K562 (cell line): ENCODE data around the gene HEATR3. TPM values are rescaled to one million over a fixed set of nuclear protein-coding genes. Genes with fewer than 3 reads are reported as not detected.

Source experiments
- BCOR ChIP-seq: fragments of 450-650 bp; IDR thresholded peaks from 2 replicates; pipeline ENCODE4 v1.6.1; 2016
- CGGBP1 ChIP-seq: fragments of 250-450 bp; sonication (Bioruptor Pico); IDR thresholded peaks from 2 replicates; pipeline ENCODE4 v1.9.0; 2021; ENCODE audit warnings: mild to moderate bottlenecking
- DIDO1 ChIP-seq: fragments of 450-650 bp; IDR thresholded peaks from 2 replicates; pipeline ENCODE4 v1.6.1; 2016; ENCODE audit warnings: low read depth, missing biosample characterization, missing genetic modification characterization
- E2F6 ChIP-seq, 2 experiments: IDR thresholded peaks; 2 replicates each; pipeline ENCODE4 v1.6.1; 2011; ENCODE audit warnings: borderline replicate concordance in 1 of 2, control low read depth in 1 of 2, low read depth in 1 of 2, low read length in 1 of 2, mild to moderate bottlenecking in 1 of 2, mixed read lengths in 1 of 2, moderate library complexity in 1 of 2; ENCODE audit not compliant: insufficient read depth in 1 of 2, insufficient read length in 1 of 2, poor library complexity in 1 of 2, severe bottlenecking in 1 of 2; ENCODE audit errors: extremely low read depth in 1 of 2
- FUS ChIP-seq: fragments of 200-400 bp; formaldehyde crosslinking; optimal IDR thresholded peaks from 2 replicates; pipeline ENCODE3; 2017; ENCODE audit warnings: low read depth, low read length
- KLF13 ChIP-seq: fragments of 450-650 bp; IDR thresholded peaks from 2 replicates; pipeline ENCODE4 v1.6.1; 2016; ENCODE audit warnings: missing genetic modification characterization, low read depth, mild to moderate bottlenecking, missing compliant biosample characterization, moderate library complexity, borderline replicate concordance
- KLF6 ChIP-seq: fragments of 250-450 bp; sonication (Bioruptor Pico); IDR thresholded peaks from 2 replicates; pipeline ENCODE4 v1.4.0; 2020; ENCODE audit warnings: mild to moderate bottlenecking, moderate library complexity, borderline replicate concordance
- NCOR1 ChIP-seq: fragments of 450-650 bp; IDR thresholded peaks from 2 replicates; pipeline ENCODE4 v1.6.1; 2016; ENCODE audit warnings: mild to moderate bottlenecking, moderate library complexity
- PCBP2 ChIP-seq: fragments of 200-400 bp; formaldehyde crosslinking; IDR thresholded peaks from 2 replicates; pipeline ENCODE4 v1.6.1; 2018; ENCODE audit warnings: low read length, low read depth, mild to moderate bottlenecking, moderate library complexity; ENCODE audit not compliant: poor library complexity, severe bottlenecking
- PHF21A ChIP-seq: fragments of 450-650 bp; IDR thresholded peaks from 2 replicates; pipeline ENCODE4 v1.6.1; 2017; ENCODE audit warnings: low read depth, borderline replicate concordance
- RAD21 ChIP-seq, 2 experiments: fragments of 250-450 bp in 1 of 2; fragments of 450-650 bp in 1 of 2; sonication (Bioruptor Pico) in 1 of 2; formaldehyde crosslinking in 1 of 2; IDR thresholded peaks in 1 of 2; conservative IDR thresholded peaks in 1 of 2; 2 replicates each; pipeline versions ENCODE4 v1.4.0 to v1.8.0; 2020 to 2022; ENCODE audit warnings: mild to moderate bottlenecking in 2 of 2, moderate library complexity in 1 of 2
- RB1 ChIP-seq: fragments of 450-650 bp; IDR thresholded peaks from 2 replicates; pipeline ENCODE4 v1.6.1; 2017; ENCODE audit warnings: low read depth, mild to moderate bottlenecking
- SMAD3 ChIP-seq: fragments of 450-650 bp; formaldehyde crosslinking; conservative IDR thresholded peaks from 2 replicates; pipeline ENCODE4 v1.4.0; 2020; ENCODE audit warnings: mild to moderate bottlenecking
- SMARCB1 ChIP-seq: IDR thresholded peaks from 2 replicates; pipeline ENCODE4 v1.6.1; 2011; ENCODE audit warnings: improper control_type of control experiment, low read depth; ENCODE audit not compliant: insufficient read length
- SMARCE1 ChIP-seq: fragments of 450-650 bp; IDR thresholded peaks from 2 replicates; pipeline ENCODE4 v1.7.1; 2016; ENCODE audit warnings: mild to moderate bottlenecking
- TBL1XR1 ChIP-seq, 2 experiments: IDR thresholded peaks; 2 replicates each; pipeline ENCODE4 v1.6.1; 2012; ENCODE audit warnings: improper control_type of control experiment in 2 of 2, low read length in 2 of 2, mild to moderate bottlenecking in 1 of 2
- TGIF2 ChIP-seq: sonication (generic); formaldehyde crosslinking; IDR thresholded peaks from 2 replicates; pipeline ENCODE4 v1.8.1; 2022; ENCODE audit warnings: mild to moderate bottlenecking, missing genetic modification reagents, moderate library complexity
- VEZF1 ChIP-seq: fragments of 200-800 bp; sonication (Bioruptor generic); IDR thresholded peaks from 2 replicates; pipeline ENCODE4 v1.6.1; 2017; ENCODE audit warnings: missing genetic modification characterization, missing compliant biosample characterization
- ZNF133 ChIP-seq: fragments of 250-450 bp; sonication (Bioruptor Pico); IDR thresholded peaks from 2 replicates; pipeline ENCODE4 v1.4.0; 2020; ENCODE audit warnings: mild to moderate bottlenecking
- ZNF23 ChIP-seq: fragments of 250-450 bp; sonication (Bioruptor Pico); IDR thresholded peaks from 2 replicates; pipeline ENCODE4 v1.4.0; 2020; ENCODE audit warnings: mild to moderate bottlenecking
- ZNF324 ChIP-seq: fragments of 250-450 bp; sonication (Bioruptor Pico); IDR thresholded peaks from 2 replicates; pipeline ENCODE4 v1.4.0; 2020; ENCODE audit warnings: mild to moderate bottlenecking
- ZNF764 ChIP-seq: fragments of 250-450 bp; sonication (Bioruptor Pico); IDR thresholded peaks from 2 replicates; pipeline ENCODE4 v1.4.0; 2020; ENCODE audit warnings: low read depth, mild to moderate bottlenecking, moderate library complexity
- ZNF778 ChIP-seq: fragments of 450-650 bp; formaldehyde crosslinking; IDR thresholded peaks from 2 replicates; pipeline ENCODE4 v1.4.0; 2020; ENCODE audit warnings: mild to moderate bottlenecking, moderate library complexity
- ZSCAN32 ChIP-seq: fragments of 450-650 bp; formaldehyde crosslinking; IDR thresholded peaks from 2 replicates; pipeline ENCODE4 v1.4.0; 2020; ENCODE audit warnings: mild to moderate bottlenecking, moderate library complexity
- polyA plus RNA-seq, 8 experiments: library from polyadenylated mRNA; depleted of rRNA in 4 of 8; stranded (reverse) in 5 of 8; unstranded in 3 of 8; fragments of >200 nt; fragmentation: Nextera tagmentation in 2 of 8; fragmentation: Illumina TruSeq in 1 of 8; extraction: Ambion mirVana in 2 of 8; extraction: Trizol in 1 of 8; gene quantifications; 2 replicates each; pipeline versions ENCODE4 v1.2.1 to v1.2.3, GENCODE V29; 2011 to 2014; ENCODE audit warnings: inconsistent platforms in 1 of 8, missing spikeins in 1 of 8
- total RNA-seq, 7 experiments: library from RNA; depleted of rRNA in 6 of 7; stranded (reverse); fragments of >200 nt in 6 of 7; fragmentation: Illumina TruSeq in 2 of 7; extraction: Trizol in 2 of 7; gene quantifications; 2 replicates each; pipeline versions ENCODE4 v1.2.1 to v1.2.3, GENCODE V29; 2011 to 2021; ENCODE audit warnings: low replicate concordance in 1 of 7
- TF ChIP-seq, protein P1 (sequence below): sonication (generic); formaldehyde crosslinking; IDR thresholded peaks from 2 replicates; pipeline ENCODE4 v1.8.0; 2022; ENCODE audit warnings: mild to moderate bottlenecking, low read depth, missing genetic modification reagents

Gene HEATR3
- total and polyA plus RNA-seq, 9 of the 15 experiments (the other 6 are each of a cell fraction or from before 2014, with no cell fraction given), result 1.7 to 30.2 (median 18.8) TPM

- TF ChIP-seq PHF21A, result 0 out of 2 replicates have a peak, but pooled peaks have one; percentile 9
- peak; percentile 47; the same call in 1 of the 2 replicates for TF ChIP-seq ZNF764 (CRISPR knock-in tag)
- TF ChIP-seq NCOR1, result no peak
- 0 out of 2 replicates have a peak, but pooled peaks have one; percentile 56 for TF ChIP-seq RB1
- TF ChIP-seq RAD21 (CRISPR knock-in tag; conservative IDR thresholded peaks at IDR 0.05 in 1 of 2, IDR thresholded peaks at IDR 0.05 in 1 of 2), result no peak
- peak; percentile 92 for TF ChIP-seq VEZF1
- TF ChIP-seq DIDO1 (tag), result no peak
- peak; percentile 48; the same call in 1 of the 2 replicates for TF ChIP-seq TGIF2 (CRISPR knock-in tag)
- TF ChIP-seq FUS, result peak; percentile 51
- no peak for TF ChIP-seq ZNF133 (CRISPR knock-in tag)
- TF ChIP-seq PCBP2, result no peak
- peak; percentile 29; the same call in 1 of the 2 replicates for TF ChIP-seq KLF13 (tag)
- TF ChIP-seq ZNF778 (CRISPR knock-in tag), result no peak
- TF ChIP-seq SMARCB1, result no peak
- no peak for TF ChIP-seq ZNF23
- no peak for TF ChIP-seq SMAD3 (CRISPR knock-in tag)
- TF ChIP-seq TBL1XR1 (IDR thresholded peaks at IDR 0.05; ENCODE audit: low read length in 2 of 2), result no peak
- TF ChIP-seq ZNF324 (CRISPR knock-in tag), result no peak
- TF ChIP-seq SMARCE1, result no peak
- TF ChIP-seq CGGBP1 (CRISPR knock-in tag), result no peak
- TF ChIP-seq E2F6 (IDR thresholded peaks at IDR 0.05; ENCODE audit: borderline replicate concordance in 1 of 2, extremely low read depth in 1 of 2, insufficient read depth in 1 of 2, insufficient read length in 1 of 2, low read depth in 1 of 2, low read length in 1 of 2, poor library complexity in 1 of 2, severe bottlenecking in 1 of 2), result peak; percentile 7 to 23
- TF ChIP-seq BCOR, result peak; percentile 17; the same call in 1 of the 2 replicates
- TF ChIP-seq, protein P1, sequence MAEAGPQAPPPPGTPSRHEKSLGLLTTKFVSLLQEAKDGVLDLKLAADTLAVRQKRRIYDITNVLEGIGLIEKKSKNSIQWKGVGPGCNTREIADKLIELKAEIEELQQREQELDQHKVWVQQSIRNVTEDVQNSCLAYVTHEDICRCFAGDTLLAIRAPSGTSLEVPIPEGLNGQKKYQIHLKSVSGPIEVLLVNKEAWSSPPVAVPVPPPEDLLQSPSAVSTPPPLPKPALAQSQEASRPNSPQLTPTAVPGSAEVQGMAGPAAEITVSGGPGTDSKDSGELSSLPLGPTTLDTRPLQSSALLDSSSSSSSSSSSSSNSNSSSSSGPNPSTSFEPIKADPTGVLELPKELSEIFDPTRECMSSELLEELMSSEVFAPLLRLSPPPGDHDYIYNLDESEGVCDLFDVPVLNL (CRISPR knock-in tag), result no peak
- TF ChIP-seq KLF6 (CRISPR knock-in tag), result no peak
- no peak for TF ChIP-seq ZSCAN32
Observed at GRCh38 chr16:50065624-50066481, at the start of gene HEATR3 (continued).
